Germinal center (tissue), 1 donor: ENCODE data around the gene NME1.
A peak's percentile ranks its signal among the peaks of the same experiment; 100 is the strongest.
"Not testable (repeated sequence)": the region's sequence is repeated elsewhere in the genome, so short reads cannot be mapped to it uniquely, and the experiment has no call there.

Source experiments
- DNase-seq: peaks from one replicate; pipeline ENCODE4 v3.0.0; 2012; ENCODE audit warnings: mixed read lengths, low spot score

Gene NME1

DNA sequence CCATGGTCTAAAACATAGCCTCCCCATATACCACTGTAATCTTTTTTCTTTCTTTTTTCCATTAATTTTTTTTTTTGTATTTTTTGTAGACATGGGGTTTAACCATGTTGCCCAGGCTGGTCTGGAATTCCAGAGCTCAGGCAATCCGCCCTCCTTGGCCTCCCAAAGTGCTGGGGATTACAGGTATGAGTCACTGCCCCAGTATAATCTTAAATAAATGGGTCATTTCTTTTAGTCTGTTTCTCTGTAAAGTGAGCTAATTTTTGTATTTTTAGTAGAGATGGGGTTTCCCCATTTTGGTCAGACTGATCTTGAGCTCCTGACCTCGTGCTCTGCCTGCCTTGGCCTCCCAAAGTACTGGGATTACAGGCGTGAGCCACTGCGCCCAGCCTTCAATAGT, 5.7 kb upstream of the NME1 start:
- no peak for DNase-seq

DNA sequence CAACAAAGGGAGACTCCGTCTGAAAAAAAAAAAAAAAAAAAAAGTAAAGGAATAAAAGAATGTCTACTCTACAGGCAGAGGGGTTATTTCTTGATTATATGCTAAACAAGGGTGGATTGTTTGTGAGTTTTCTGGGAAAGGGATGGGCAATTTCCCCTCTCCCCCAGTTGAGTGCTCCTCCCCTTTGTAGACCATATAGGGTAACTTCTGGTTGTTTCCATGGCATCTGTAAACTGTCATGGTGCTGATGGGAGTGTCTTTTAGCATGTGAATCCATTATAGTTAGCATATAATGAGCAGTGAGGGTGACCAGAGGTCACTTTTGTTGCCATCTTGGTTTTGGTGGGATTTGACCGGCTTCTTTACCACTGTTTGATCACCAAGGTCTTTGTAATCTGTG, 4.2 kb upstream of the NME1 start:
- DNase-seq: no peak

DNA sequence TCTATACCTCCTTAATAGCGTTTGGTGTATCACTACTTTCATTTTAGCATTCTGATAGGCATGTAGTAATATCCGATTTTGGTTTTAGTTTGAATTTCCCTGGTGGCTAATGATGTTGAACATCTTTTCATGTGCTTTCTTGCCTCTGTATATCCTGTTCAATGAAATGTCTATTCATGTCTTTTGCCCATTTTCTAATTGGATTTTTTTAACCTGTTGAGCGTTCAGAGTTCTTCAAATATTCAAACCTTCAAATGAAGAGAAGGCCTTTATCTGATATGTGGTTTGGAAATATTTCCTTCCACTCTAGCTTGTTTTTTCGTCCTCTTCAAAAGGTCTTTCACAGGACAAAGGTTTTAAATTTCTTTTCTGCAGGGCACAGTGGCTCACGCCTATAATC, 2.4 kb upstream of the NME1 start:
- no peak for DNase-seq

DNA sequence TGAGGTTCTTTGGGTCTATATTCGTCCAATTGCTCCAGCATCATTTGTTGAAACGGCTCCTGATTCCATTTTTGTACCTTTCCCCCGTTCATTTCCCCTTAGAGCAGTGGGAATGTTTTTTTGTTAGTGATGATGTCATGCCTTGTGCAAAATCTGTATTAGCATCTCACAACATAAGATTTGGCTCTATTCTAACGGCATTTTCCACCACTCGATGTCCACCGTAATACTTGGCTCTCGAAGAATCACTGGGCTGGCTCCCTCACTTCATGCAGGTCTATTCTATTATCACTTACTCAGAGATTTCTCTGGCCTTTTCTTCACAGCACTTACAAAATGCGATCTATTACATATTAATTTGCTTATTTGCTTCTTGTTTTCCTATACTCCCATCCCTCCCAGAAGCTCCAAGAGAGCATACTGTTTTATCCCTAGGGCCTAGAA, 571 bp upstream of the NME1 start:
- DNase-seq: no peak

GRCh38 chr17:51154176-51154575, 817 bp downstream of the NME1 start:
- no peak for DNase-seq

- no peak for DNase-seq
Measured at GRCh38 chr17:51155416-51155815, 2.1 kb downstream of the NME1 start.

GRCh38 chr17:51159604-51160003, 6.2 kb downstream of the NME1 start:
- DNase-seq: no peak

GRCh38 chr17:51161541-51161940, 8.2 kb downstream of the NME1 start:
- no peak for DNase-seq

DNA sequence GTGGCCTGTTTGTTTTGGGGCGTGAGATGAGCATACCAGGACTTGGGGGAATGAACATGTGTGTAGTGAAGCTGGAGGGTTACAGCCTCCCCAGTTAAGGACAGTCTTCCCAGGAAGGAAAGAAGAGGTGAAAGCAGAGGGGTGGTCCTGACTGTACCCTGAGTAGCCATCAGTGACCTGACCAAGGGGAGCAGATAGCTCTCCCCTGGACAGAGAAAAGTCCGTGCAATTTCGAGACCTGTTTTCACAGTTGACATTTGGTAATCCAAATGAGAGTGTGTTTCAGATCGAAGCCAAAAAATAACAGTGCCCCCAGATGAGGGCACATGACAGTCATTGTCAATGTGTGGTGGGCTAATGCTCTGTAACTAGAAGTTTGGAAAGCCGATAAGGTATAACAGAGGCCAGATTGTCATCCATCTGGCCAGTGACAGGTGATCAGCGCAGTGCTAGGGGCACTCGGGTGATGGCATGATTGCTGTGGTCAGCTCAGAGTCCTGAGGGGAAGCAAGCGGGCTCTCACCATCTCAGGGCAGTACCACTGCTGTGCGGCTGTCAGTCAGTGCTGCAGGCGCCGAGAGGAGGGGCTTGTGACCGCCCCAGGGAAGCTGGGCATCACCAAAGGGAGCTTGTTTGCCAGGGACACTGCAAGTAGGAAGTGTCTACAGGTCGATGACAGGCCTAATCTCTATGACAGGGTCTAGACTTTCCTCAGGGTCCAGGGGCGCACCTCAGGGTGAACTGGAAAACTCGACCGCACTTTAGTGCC, 11.7 kb downstream of the NME1 start:
- no peak for DNase-seq

DNA sequence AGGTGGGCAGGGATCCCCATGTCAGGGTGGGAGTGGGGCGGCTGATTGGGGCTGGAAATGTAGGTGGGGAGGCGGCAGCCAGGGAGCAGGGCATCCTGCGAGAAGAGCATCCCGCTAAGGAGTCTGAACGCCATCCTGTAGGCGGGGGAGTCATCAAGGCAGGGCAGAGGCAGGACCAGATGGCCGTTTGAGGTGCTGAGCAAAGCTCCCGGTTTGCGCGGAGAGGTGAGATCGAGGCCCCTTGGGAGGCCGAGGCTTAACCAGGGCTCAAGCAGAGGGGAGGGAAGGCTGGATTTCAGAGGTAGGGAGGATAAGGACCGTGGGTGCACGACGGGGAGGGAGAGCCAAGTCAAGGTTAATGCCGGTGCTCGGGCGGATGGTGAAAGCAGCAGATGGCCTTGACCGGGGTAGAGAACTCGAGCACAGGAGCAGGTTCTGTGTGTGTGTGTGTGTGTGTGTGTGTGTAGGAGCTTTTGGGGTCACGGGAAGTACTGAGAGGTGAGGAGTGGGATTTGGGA, 12.4 kb downstream of the NME1 start:
- DNase-seq: no peak

DNA sequence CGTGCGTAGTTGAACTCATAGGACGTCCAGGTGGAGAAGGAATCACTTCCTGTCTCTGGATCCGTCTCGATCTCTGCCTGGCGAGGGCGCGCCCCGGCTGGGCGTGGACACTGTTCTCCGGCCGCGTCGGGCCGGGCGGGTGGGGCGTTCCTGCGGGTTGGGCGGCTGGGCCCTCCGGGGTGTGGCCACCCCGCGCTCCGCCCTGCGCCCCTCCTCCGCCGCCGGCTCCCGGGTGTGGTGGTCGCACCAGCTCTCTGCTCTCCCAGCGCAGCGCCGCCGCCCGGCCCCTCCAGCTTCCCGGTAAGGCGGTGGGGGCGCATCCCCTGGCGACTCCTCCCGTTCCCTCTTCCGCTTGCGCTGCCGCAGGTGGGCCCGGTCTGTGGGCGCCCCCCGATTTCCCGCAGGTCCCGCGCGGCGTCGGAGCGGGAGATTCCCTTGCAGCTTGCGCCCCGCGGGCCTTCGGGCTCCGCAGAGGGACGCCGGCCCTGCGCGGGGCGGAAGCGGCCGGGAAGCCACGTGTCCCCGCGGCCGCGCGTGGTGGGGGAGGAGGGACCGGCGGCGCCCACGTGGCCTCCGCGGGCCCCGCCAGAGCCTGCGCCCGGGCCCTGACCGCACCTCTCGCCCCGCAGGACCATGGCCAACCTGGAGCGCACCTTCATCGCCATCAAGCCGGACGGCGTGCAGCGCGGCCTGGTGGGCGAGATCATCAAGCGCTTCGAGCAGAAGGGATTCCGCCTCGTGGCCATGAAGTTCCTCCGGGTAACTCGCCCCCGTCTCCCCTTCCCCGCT, 13.0 kb downstream of the NME1 start, which contains the start of gene NME2:
TSS of gene NME2 (plus strand) at position 214 of the 789 bp plus-strand sequence. CDS start at position 634, 420 bp downstream.
- DNase-seq: peak; percentile 86

GRCh38 chr17:51166987-51167931, 13.9 kb downstream of the NME1 start:
- DNase-seq: peak; percentile 91

GRCh38 chr17:51169340-51169739, 16.0 kb downstream of the NME1 start:
- DNase-seq: no peak

- DNase-seq: no peak
Measured at GRCh38 chr17:51170736-51171135, 17.4 kb downstream of the NME1 start.

DNA sequence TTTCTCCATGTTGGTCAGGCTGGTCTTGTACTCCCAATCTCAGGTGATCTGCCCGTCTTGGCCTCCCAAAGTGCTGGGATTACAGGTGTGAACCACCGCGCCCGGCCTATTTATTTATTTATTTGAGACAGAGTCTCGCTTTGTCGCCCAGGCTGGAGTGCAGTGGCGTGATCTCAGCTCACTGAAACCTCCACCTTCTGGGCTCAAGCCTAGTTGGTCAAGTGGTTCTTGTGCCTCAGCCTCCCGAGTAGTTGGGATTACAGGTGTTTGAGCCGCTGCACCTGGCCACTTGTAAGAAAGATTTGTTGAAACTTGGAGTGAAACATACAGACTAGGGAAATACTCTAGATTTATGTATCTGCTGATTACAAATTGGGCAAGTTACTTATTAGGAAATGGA, 18.7 kb downstream of the NME1 start:
- DNase-seq: not testable (repeated sequence)

- DNase-seq: no peak
Measured at GRCh38 chr17:51180486-51180885, 27.1 kb downstream of the NME1 start.

- no peak for DNase-seq
Measured at GRCh38 chr17:51184124-51184523, 30.8 kb downstream of the NME1 start.

GRCh38 chr17:51185763-51186332, 32.5 kb downstream of the NME1 start:
- no peak for DNase-seq

DNA sequence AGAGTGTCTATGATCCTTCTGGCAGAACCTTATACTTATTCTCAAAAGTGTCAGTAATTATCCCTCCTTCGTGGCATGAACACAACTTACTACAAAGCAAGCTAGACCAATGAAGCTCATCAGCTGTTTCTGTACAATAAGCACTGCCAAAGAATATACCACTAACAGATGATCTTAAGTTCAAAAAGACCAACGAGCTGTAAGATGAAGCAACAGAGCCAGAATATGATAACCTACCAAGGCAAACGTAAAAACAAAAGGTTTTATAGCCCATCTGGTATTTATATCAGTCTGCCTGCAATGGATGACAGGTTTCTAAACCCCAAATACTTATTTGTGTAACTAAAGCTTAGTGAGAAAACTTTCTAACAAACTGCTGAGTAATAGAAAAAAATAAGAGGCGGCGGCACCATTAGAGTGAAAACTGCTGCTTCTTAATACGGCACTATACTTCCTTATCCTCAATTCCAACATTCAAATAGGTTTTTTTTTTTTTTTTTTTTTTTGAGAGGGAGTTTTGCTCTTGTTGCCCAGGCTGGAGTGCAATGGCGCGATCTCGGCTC, 35.0 kb downstream of the NME1 start:
- DNase-seq: no peak

GRCh38 chr17:51189162-51189561, 35.8 kb downstream of the NME1 start:
- no peak for DNase-seq

DNA sequence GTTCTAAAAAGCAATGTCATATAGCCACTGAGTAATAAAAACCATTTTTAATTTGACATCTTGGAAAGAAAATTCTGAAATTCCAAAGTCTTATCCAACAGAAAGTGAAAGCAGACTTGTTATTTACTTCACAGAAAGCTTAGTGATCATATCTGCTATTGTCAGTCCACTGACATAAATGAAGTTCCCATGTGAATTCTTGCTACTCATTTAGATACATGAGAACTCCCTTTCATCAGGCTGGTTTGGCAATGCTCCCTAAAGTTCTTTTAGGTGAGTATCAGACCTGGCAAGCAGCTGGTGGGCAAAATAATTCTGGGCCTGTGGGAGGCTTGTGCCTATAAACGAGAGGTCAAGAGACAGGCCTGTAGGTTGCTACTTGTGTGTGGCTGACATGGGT, 36.3 kb downstream of the NME1 start:
- DNase-seq: no peak
